HG03521 (cell line): ENCODE results near the gene WRNIP1.
"Not testable (repeated sequence)": the region's sequence is repeated elsewhere in the genome, so short reads cannot be mapped to it uniquely, and the experiment has no call there.

Experiments
- ATAC-seq: cut with Tn5 transposase; IDR thresholded peaks from one replicate; pipeline ENCODE4 v1.9.1; 2021; ENCODE audit warnings: mild to moderate bottlenecking, moderate library complexity; ENCODE audit not compliant: unreplicated experiment

The WRNIP1 gene

GRCh38 chr6:2760882-2761842 lies 4.0 kb upstream of the WRNIP1 start:
- ATAC-seq = no peak

GRCh38 chr6:2762868-2763267 lies 2.3 kb upstream of the WRNIP1 start:
- ATAC-seq = not testable (repeated sequence)

GRCh38 chr6:2763345-2763841 lies 1.8 kb upstream of the WRNIP1 start:
- no peak for ATAC-seq

- ATAC-seq = no peak
These were observed 1.2 kb upstream of the WRNIP1 start for GRCh38 chr6:2763876-2764540.

GRCh38 chr6:2764610-2765165 lies 505 bp upstream of the WRNIP1 start:
- peak; percentile 53 for ATAC-seq

GRCh38 chr6:2765896-2766766 lies 938 bp downstream of the WRNIP1 start:
- ATAC-seq = peak; percentile 28

GRCh38 chr6:2766767-2767656 lies 1.8 kb downstream of the WRNIP1 start:
- ATAC-seq = no peak

GRCh38 chr6:2767657-2768524 lies 2.7 kb downstream of the WRNIP1 start:
- ATAC-seq = no peak

- ATAC-seq = no peak
These were observed 3.5 kb downstream of the WRNIP1 start for GRCh38 chr6:2768696-2769095.

GRCh38 chr6:2770171-2770570 lies 5.0 kb downstream of the WRNIP1 start:
- ATAC-seq = no peak

GRCh38 chr6:2771079-2771478 lies 5.9 kb downstream of the WRNIP1 start:
- no peak for ATAC-seq

GRCh38 chr6:2772840-2773239 lies 7.6 kb downstream of the WRNIP1 start:
- no peak for ATAC-seq

- no peak for ATAC-seq
These were observed 8.3 kb downstream of the WRNIP1 start for GRCh38 chr6:2773449-2773848.

GRCh38 chr6:2775003-2775402 lies 9.8 kb downstream of the WRNIP1 start:
- no peak for ATAC-seq

- ATAC-seq = no peak
These were observed 12.1 kb downstream of the WRNIP1 start for GRCh38 chr6:2777249-2777648.

GRCh38 chr6:2780102-2780737 lies 15.0 kb downstream of the WRNIP1 start:
- ATAC-seq = no peak

- no peak for ATAC-seq
These were observed 16.6 kb downstream of the WRNIP1 start for GRCh38 chr6:2781685-2782355.

GRCh38 chr6:2782356-2782708 lies 17.1 kb downstream of the WRNIP1 start:
- no peak for ATAC-seq
